RWPE1 (cell line): Measurements from ENCODE around the gene WDR70.
"Not testable (repeated sequence)": the region's sequence is repeated elsewhere in the genome, so short reads cannot be mapped to it uniquely, and the experiment has no call there.

Experiments
- CTCF ChIA-PET: fragments of 350-600 bp; sonication (Branson Sonifier 250); formaldehyde crosslinking; extraction: SDS; loops from one replicate; lab custom pipeline; 2021; lab: Yijun Ruan, JAX
- POLR2A ChIA-PET: fragments of 400-600 bp; formaldehyde crosslinking; extraction: SDS; loops from one replicate; lab custom pipeline; 2020; ENCODE audit warnings: antibody characterized with exemption; ENCODE audit not compliant: low non-redundant PET; lab: Yijun Ruan, JAX
- DNase-seq: peaks from one replicate; pipeline ENCODE4 v3.0.0; 2012; ENCODE audit warnings: low spot score
- H3K27ac ChIP-seq: fragments of 450-650 bp; 2 replicates; pipeline ENCODE4 v1.5.1; 2017
- CTCF ChIP-seq: fragments of 450-650 bp; conservative IDR thresholded peaks from 2 replicates; pipeline ENCODE4 v1.5.1; 2017; ENCODE audit warnings: low read depth, mild to moderate bottlenecking

The WDR70 gene

GRCh38 chr5:37667846-37668245 lies 288.7 kb downstream of the WDR70 start:
- ChIA-PET CTCF (interaction anchor here (0.6 kb wide), 1 partner anchor 362 kb away, joined by 3 read pairs; no protein-coding TSS in a partner anchor), POLR2A (no interaction called here)
- no peak for TF ChIP-seq CTCF
- H3K27ac ChIP-seq = no peak overlapping the region
- no peak for DNase-seq

DNA sequence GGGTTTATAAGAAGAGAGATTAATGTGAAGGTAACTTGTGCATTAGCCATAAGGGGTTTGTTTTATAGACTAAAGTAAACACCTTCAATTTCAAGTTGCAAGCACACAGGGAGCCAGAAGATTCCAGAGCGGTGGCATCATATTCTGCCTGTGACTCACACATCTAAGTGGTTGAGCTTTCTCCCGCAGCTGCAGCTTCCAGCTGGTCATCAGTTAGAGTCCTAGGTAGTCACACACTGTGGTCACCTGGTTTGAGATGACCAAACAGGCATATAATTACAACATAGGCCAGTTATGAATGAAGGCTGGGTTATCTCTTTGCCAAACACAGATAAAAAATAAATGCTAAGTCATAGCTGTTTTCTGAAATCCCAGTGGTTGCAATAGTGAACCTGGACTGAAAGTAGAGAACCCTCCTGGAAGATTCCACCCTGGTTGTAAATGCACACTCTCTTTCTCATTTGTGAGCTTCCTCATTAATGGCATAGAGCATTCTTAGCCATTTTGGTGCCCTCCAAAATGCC lies 289.5 kb downstream of the WDR70 start:
- DNase-seq = peak; percentile 89
- no peak for TF ChIP-seq CTCF
- POLR2A ChIA-PET = interaction anchor here (0.5 kb wide), 1 partner anchor 99 kb away, joined by 4 read pairs; no protein-coding TSS in a partner anchor
- H3K27ac ChIP-seq = no peak overlapping the region
- CTCF ChIA-PET = interaction anchor here (0.6 kb wide), 1 partner anchor 94 kb away, joined by 3 read pairs; no protein-coding TSS in a partner anchor

DNA sequence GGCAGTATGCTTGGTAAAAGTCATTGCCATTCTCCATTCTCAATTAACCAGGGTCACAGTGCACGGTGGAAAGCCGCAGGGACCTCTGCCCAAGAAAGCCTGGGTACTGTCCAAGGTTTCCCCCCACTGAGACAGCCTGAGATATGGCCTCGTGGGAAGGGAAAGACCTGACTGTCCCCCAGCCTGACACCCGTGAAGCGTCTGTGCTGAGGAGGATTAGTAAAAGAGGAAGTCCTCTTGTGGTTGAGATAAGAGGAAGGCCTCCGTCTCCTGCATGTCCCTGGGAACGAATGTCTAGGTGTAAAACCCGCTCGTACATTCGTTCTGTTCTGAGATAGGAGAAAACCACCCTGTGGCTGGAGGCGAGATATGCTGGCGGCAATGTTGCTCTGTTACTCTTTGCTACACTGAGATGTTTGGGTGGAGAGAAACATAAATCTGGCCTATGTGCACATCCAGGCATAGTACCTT lies 293.0 kb downstream of the WDR70 start:
- POLR2A ChIA-PET, DNase-seq, CTCF ChIA-PET, H3K27ac ChIP-seq: not testable (repeated sequence)

- POLR2A ChIA-PET, CTCF ChIA-PET, DNase-seq, H3K27ac ChIP-seq: not testable (repeated sequence)
These were observed 295.2 kb downstream of the WDR70 start for GRCh38 chr5:37674361-37674760.

DNA sequence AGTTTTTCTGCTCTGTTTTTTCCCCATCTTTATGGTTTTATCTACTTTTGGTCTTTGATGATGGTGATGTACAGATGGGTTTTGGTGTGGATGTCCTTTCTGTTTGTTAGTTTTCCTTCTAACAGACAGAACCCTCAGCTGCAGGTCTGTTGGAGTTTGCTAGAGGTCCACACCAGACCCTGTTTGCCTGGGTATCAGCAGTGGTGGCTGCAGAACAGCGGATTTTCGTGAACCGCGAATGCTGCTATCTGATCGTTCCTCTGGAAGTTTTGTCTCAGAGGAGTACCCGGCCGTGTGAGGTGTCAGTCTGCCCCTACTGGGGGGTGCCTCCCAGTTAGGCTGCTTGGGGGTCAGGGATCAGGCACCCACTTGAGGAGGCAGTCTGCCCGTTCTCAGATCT lies 300.2 kb downstream of the WDR70 start:
- H3K27ac ChIP-seq, DNase-seq, POLR2A ChIA-PET, CTCF ChIA-PET: not testable (repeated sequence)

- DNase-seq, CTCF ChIA-PET, H3K27ac ChIP-seq, POLR2A ChIA-PET: not testable (repeated sequence)
These were observed 300.8 kb downstream of the WDR70 start for GRCh38 chr5:37679903-37680302.

- no peak for DNase-seq
- POLR2A ChIA-PET = no interaction called here
- TF ChIP-seq CTCF = no peak
- H3K27ac ChIP-seq = no peak overlapping the region
- CTCF ChIA-PET = no interaction called here
These were observed 304.0 kb downstream of the WDR70 start for GRCh38 chr5:37683072-37683471.

GRCh38 chr5:37685211-37685610 lies 306.1 kb downstream of the WDR70 start:
- CTCF ChIA-PET = no interaction called here
- no peak overlapping the region for H3K27ac ChIP-seq
- DNase-seq = no peak
- TF ChIP-seq CTCF = no peak
- POLR2A ChIA-PET = no interaction called here

GRCh38 chr5:37685816-37686215 lies 306.7 kb downstream of the WDR70 start:
- TF ChIP-seq CTCF = no peak
- DNase-seq = no peak
- ChIA-PET CTCF (no interaction called here), POLR2A (no interaction called here)
- H3K27ac ChIP-seq = no peak overlapping the region

DNA sequence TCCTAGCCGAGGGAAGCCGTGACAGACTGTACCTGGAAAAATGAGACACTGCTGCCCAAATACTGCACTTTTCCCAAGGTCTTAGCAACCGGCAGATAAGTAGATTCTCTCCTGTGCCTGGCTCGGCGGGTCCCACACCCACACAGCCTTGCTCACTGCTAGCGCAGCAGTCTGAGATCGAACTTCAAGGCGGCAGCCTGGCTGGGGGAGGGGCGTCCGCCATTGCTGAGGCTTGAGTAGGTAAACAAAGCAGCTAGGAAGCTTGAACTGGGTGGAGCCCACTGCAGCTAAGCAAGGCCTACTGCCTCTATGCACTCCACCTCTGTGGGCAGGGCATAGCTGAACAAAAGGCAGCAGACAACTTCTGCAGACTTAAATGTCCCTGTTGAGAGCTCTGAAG lies 309.8 kb downstream of the WDR70 start:
- DNase-seq, POLR2A ChIA-PET, CTCF ChIA-PET, H3K27ac ChIP-seq: not testable (repeated sequence)

GRCh38 chr5:37694333-37694732 lies 315.2 kb downstream of the WDR70 start:
- POLR2A ChIA-PET, CTCF ChIA-PET: not testable (repeated sequence)

More at GRCh38 chr5:37694333-37694732, 315.2 kb downstream of the WDR70 start:
- not testable (repeated sequence) for DNase-seq, H3K27ac ChIP-seq
